ENCODE results near the gene FDXACB1. TPM values are rescaled to one million over a fixed set of nuclear protein-coding genes. Genes with fewer than 3 reads are reported as not detected.
A peak's percentile ranks its signal among the peaks of the same experiment; 100 is the strongest.

FDXACB1 gene
- 1 to 10 TPM; 7.4 to 7.8 TPM for total RNA-seq
- 7.2 TPM for polyA plus RNA-seq (ENCODE audit: insufficient read depth, low read depth, low replicate concordance)
- long read RNA-seq, donor 1, partial matches to known transcripts: 0 of 2 reads
- long read RNA-seq, donor 1, other reads (novel, unspliced or antisense): 0 of 2 reads
- long read RNA-seq, donor 2, partial matches to known transcripts: 0 of 1 reads
- long read RNA-seq, donor 2, other reads (novel, unspliced or antisense): 0 of 1 reads

- Histone ChIP-seq H3K4me1 (peaks cover 4% of the 10 kb centered on the region), H3K27me3 (no peaks in the 10 kb centered on the region), H3K9me3 (no peaks in the 10 kb centered on the region), H3K27ac (peak within 1 kb of the TSS; percentile 96 to 98), H3K4me3 (peak within 1 kb of the TSS; percentile 73 to 77), H3K36me3 (ENCODE audit: low read depth, missing control alignments) (no peaks in the 10 kb centered on the region)
- intact Hi-C loops (cut with DNase I; ENCODE audit: low total_unique reads): no loop called here
- DNase-seq: peak; percentile 99
- TF ChIP-seq CTCF (IDR thresholded peaks at IDR 0.05): peak; percentile 94 to 100 (median 99)
- TF ChIP-seq POLR2A (IDR thresholded peaks at IDR 0.05): no peak
- WGBS, 2 donors: 0 to 1% methylated on average over 29 to 55 of the region's 55 CpGs
Observed at GRCh38 chr11:111878849-111879636, at the start of gene FDXACB1, which contains the start of gene CFAP68. TSS of gene FDXACB1 (minus strand) at chr11:111879165. CDS start at chr11:111879132, 33 bp downstream. TSS of gene CFAP68 (plus strand) at chr11:111879541. CDS start at chr11:111879561, 20 bp downstream.

GRCh38 chr11:111926505-111927391, 47.8 kb upstream of the FDXACB1 start:
- DNase-seq: peak; percentile 97
- TF ChIP-seq CTCF (IDR thresholded peaks at IDR 0.05) (no peak), POLR2A (IDR thresholded peaks at IDR 0.05) (peak; percentile 14)
- intact Hi-C loops (cut with DNase I; ENCODE audit: low total_unique reads): no loop called here
- Histone ChIP-seq H3K27ac (peak overlapping the region; percentile 73 to 87), H3K27me3 (no peaks in the 10 kb centered on the region), H3K4me3 (peak overlapping the region; percentile 47 to 60), H3K36me3 (ENCODE audit: low read depth, missing control alignments) (no peaks in the 10 kb centered on the region), H3K4me1 (peaks cover 13% of the 10 kb centered on the region), H3K9me3 (no peaks in the 10 kb centered on the region)
- 1% methylated on average over 6 to 47 of the region's 47 CpGs for WGBS, 2 donors

GRCh38 chr11:111925953-111926352, 47.0 kb upstream of the FDXACB1 start:
- peak overlapping the region in 1 of 2 donors; percentile 87 for H3K27ac ChIP-seq
- WGBS, 2 donors: 75 to 77% methylated on average over 16 of the region's 16 CpGs
- intact Hi-C loops (cut with DNase I; ENCODE audit: low total_unique reads): no loop called here
- no peaks in the 10 kb centered on the region for H3K9me3 ChIP-seq
- H3K4me3 ChIP-seq: peak overlapping the region in 1 of 2 donors; percentile 52
- peaks cover 13% of the 10 kb centered on the region for H3K4me1 ChIP-seq
- no peaks in the 10 kb centered on the region for H3K27me3 ChIP-seq
- DNase-seq: no peak
- no peak for TF ChIP-seq POLR2A (IDR thresholded peaks at IDR 0.05)
- no peak for TF ChIP-seq CTCF (IDR thresholded peaks at IDR 0.05)
- no peaks in the 10 kb centered on the region for H3K36me3 ChIP-seq (ENCODE audit: low read depth, missing control alignments)

- H3K4me1 ChIP-seq: peaks cover 13% of the 10 kb centered on the region
- DNase-seq: no peak
- intact Hi-C loops (cut with DNase I; ENCODE audit: low total_unique reads): no loop called here
Observed at GRCh38 chr11:111923951-111924350, 45.0 kb upstream of the FDXACB1 start.

More at GRCh38 chr11:111923951-111924350, 45.0 kb upstream of the FDXACB1 start:
- H3K4me3 ChIP-seq: no peak overlapping the region
- H3K27ac ChIP-seq: peak overlapping the region; percentile 8 to 81
- TF ChIP-seq POLR2A (IDR thresholded peaks at IDR 0.05) (no peak), CTCF (IDR thresholded peaks at IDR 0.05) (no peak)
- H3K27me3 ChIP-seq: no peaks in the 10 kb centered on the region
- H3K36me3 ChIP-seq (ENCODE audit: low read depth, missing control alignments): no peaks in the 10 kb centered on the region
- H3K9me3 ChIP-seq: no peaks in the 10 kb centered on the region

Measured in testis (tissue), 5 donors.